H9 (cell line): ENCODE measurements around the gene CCSER1. TPM values are rescaled to one million over a fixed set of nuclear protein-coding genes. Genes with fewer than 3 reads are reported as not detected.

ENCODE experiments used
- DNase-seq: peaks from one replicate; pipeline ENCODE4 v3.0.0-alpha.2; 2017
- H2AFZ ChIP-seq: one replicate; pipeline ENCODE4 v1.6.1; 2013; ENCODE audit warnings: mild to moderate bottlenecking, low read length, control low read depth, moderate library complexity
- H2AK5ac ChIP-seq: 2 replicates; pipeline ENCODE4 v1.6.1; 2013; ENCODE audit warnings: low read length, control low read depth, mixed read lengths; ENCODE audit not compliant: insufficient read length
- H2BK120ac ChIP-seq: one replicate; pipeline ENCODE4 v1.6.1; 2013; ENCODE audit warnings: low read depth, mild to moderate bottlenecking, low read length, control low read depth, inconsistent platforms; ENCODE audit not compliant: poor library complexity, severe bottlenecking
- H2BK12ac ChIP-seq: 2 replicates; pipeline ENCODE4 v1.6.1; 2013; ENCODE audit warnings: low read length, control low read depth, mixed read lengths, low read depth; ENCODE audit not compliant: insufficient read length
- H2BK15ac ChIP-seq: 2 replicates; pipeline ENCODE4 v1.6.1; 2013; ENCODE audit warnings: low read depth, low read length, control low read depth
- H2BK20ac ChIP-seq: one replicate; pipeline ENCODE4 v1.6.1; 2013; ENCODE audit warnings: low read depth, mild to moderate bottlenecking, low read length, control low read depth, inconsistent platforms; ENCODE audit not compliant: poor library complexity, severe bottlenecking
- H2BK5ac ChIP-seq: 2 replicates; pipeline ENCODE4 v1.6.1; 2013; ENCODE audit warnings: low read length, control low read depth, mixed read lengths; ENCODE audit not compliant: insufficient read length
- H3K14ac ChIP-seq: 2 replicates; pipeline ENCODE4 v1.6.1; 2013; ENCODE audit warnings: low read length, control low read depth; ENCODE audit not compliant: insufficient read depth
- H3K18ac ChIP-seq: 2 replicates; pipeline ENCODE4 v1.6.1; 2013; ENCODE audit warnings: low read depth, mild to moderate bottlenecking, mixed read lengths, low read length, control low read depth; ENCODE audit not compliant: insufficient read length
- H3K23ac ChIP-seq: 2 replicates; pipeline ENCODE4 v1.6.1; 2013; ENCODE audit warnings: low read length, control low read depth, mixed read lengths, low read depth; ENCODE audit not compliant: insufficient read length
- H3K23me2 ChIP-seq: 2 replicates; pipeline ENCODE4 v1.6.1; 2013; ENCODE audit warnings: low read depth, mild to moderate bottlenecking, mixed read lengths, low read length, control low read depth; ENCODE audit not compliant: insufficient read length, poor library complexity, severe bottlenecking
- H3K27ac ChIP-seq: 2 replicates; pipeline ENCODE4 v1.5.1; 2013; ENCODE audit warnings: low read length, control low read depth, mixed read lengths, low read depth; ENCODE audit not compliant: insufficient read length
- H3K27me3 ChIP-seq: 2 replicates; pipeline ENCODE4 v1.6.1; 2013; ENCODE audit warnings: low read length, control low read depth, inconsistent platforms; ENCODE audit not compliant: insufficient read depth
- H3K4ac ChIP-seq: 2 replicates; pipeline ENCODE4 v1.6.1; 2013; ENCODE audit warnings: low read depth, mild to moderate bottlenecking, control low read depth, inconsistent platforms, low read length, moderate library complexity
- H3K4me1 ChIP-seq: 2 replicates; pipeline ENCODE4 v1.6.1; 2013; ENCODE audit warnings: low read length, control low read depth, inconsistent platforms; ENCODE audit not compliant: insufficient read depth
- H3K4me2 ChIP-seq: 2 replicates; pipeline ENCODE4 v1.6.1; 2013; ENCODE audit warnings: low read length, control low read depth, mixed read lengths; ENCODE audit not compliant: insufficient read length, insufficient read depth
- H3K56ac ChIP-seq: 2 replicates; pipeline ENCODE4 v1.6.1; 2013; ENCODE audit warnings: low read depth, mild to moderate bottlenecking, mixed read lengths, low read length, control low read depth; ENCODE audit not compliant: insufficient read length
- H3K79me1 ChIP-seq: 2 replicates; pipeline ENCODE4 v1.6.1; 2013; ENCODE audit warnings: low read depth, mild to moderate bottlenecking, moderate library complexity, low read length, control low read depth, inconsistent platforms; ENCODE audit not compliant: insufficient read depth, poor library complexity, severe bottlenecking
- H3K79me2 ChIP-seq: 2 replicates; pipeline ENCODE4 v1.6.1; 2013; ENCODE audit warnings: low read length, control low read depth, inconsistent platforms; ENCODE audit not compliant: insufficient read depth
- H3K9ac ChIP-seq: 2 replicates; pipeline ENCODE4 v1.6.1; 2013; ENCODE audit warnings: low read length, control low read depth, mixed read lengths; ENCODE audit not compliant: insufficient read length; ENCODE audit errors: extremely low read depth
- H3K9me3 ChIP-seq: one replicate; pipeline ENCODE4 v1.6.1; 2013; ENCODE audit warnings: low read depth, low read length, inconsistent platforms; ENCODE audit not compliant: control insufficient read depth
- H3T11ph ChIP-seq: one replicate; pipeline ENCODE4 v1.6.1; 2013; ENCODE audit warnings: mild to moderate bottlenecking, low read length, control low read depth, inconsistent platforms
- H4K20me1 ChIP-seq: one replicate; pipeline ENCODE4 v1.6.1; 2013; ENCODE audit not compliant: control insufficient read depth, insufficient read length, insufficient read depth
- H4K5ac ChIP-seq: 2 replicates; pipeline ENCODE4 v1.6.1; 2013; ENCODE audit warnings: low read depth, mild to moderate bottlenecking, mixed read lengths, low read length, control low read depth; ENCODE audit not compliant: insufficient read length
- H4K8ac ChIP-seq: replicated peaks from 2 replicates; pipeline ENCODE4 v1.6.1; 2013; ENCODE audit warnings: low read length, control low read depth, mixed read lengths, low read depth; ENCODE audit not compliant: insufficient read length
- H4K91ac ChIP-seq: 2 replicates; pipeline ENCODE4 v1.6.1; 2013; ENCODE audit warnings: low read depth, mild to moderate bottlenecking, moderate library complexity, mixed read lengths, low read length, control low read depth; ENCODE audit not compliant: insufficient read length
- H3K27ac Mint-ChIP-seq, 3 experiments: 2 replicates in 2 of 3; 3 replicates in 1 of 3; pipeline ENCODE4 v1.8.0; 2020 to 2021; ENCODE audit warnings: mixed read lengths in 3 of 3, mild to moderate bottlenecking in 1 of 3, moderate library complexity in 1 of 3
- H3K27me3 Mint-ChIP-seq: 2 replicates; pipeline ENCODE4 v1.8.0; 2021; ENCODE audit warnings: low read depth, mild to moderate bottlenecking, moderate library complexity, mixed read lengths
- H3K36me3 Mint-ChIP-seq, 3 experiments: 2 replicates in 2 of 3; 3 replicates in 1 of 3; pipeline ENCODE4 v1.8.0; 2020 to 2021; ENCODE audit warnings: low read depth in 3 of 3, mixed read lengths in 3 of 3; ENCODE audit not compliant: insufficient read depth in 1 of 3
- H3K4me1 Mint-ChIP-seq, 2 experiments: 2 replicates each; pipeline ENCODE4 v1.8.0; 2020; ENCODE audit warnings: mixed read lengths in 2 of 2
- H3K4me3 Mint-ChIP-seq, 2 experiments: 2 replicates in 1 of 2; 3 replicates in 1 of 2; pipeline ENCODE4 v1.8.0; 2020 to 2021; ENCODE audit warnings: mild to moderate bottlenecking in 2 of 2, mixed read lengths in 2 of 2, moderate library complexity in 1 of 2
- H3K9me3 Mint-ChIP-seq, 2 experiments: 2 replicates in 1 of 2; 3 replicates in 1 of 2; pipeline ENCODE4 v1.8.0; 2020; ENCODE audit warnings: mild to moderate bottlenecking in 2 of 2, mixed read lengths in 2 of 2, moderate library complexity in 1 of 2
- CTCF ChIP-seq: fragments of 200-600 bp; sonication (generic); conservative IDR thresholded peaks from 3 replicates; pipeline ENCODE4 v1.8.0; 2021; ENCODE audit warnings: antibody characterized with exemption, mild to moderate bottlenecking
- WGBS: extraction: QIAGEN DNeasy Blood & Tissue Kit; methylation state at CpG from one replicate; pipeline ENCODE4 v1.1.7; 2013; ENCODE audit warnings: missing lambda C conversion rate, low lambda C conversion rate, mixed read lengths; ENCODE audit not compliant: insufficient read length; ENCODE audit errors: extremely low coverage; 5-methylcytosine and 5-hydroxymethylcytosine counted together
- total RNA-seq: library from RNA; stranded (reverse); gene quantifications from 2 replicates; pipeline ENCODE4 v1.2.1, GENCODE V29; 2021

Gene CCSER1
- total RNA-seq, 1 experiment from 2014 or later = 0.37 TPM

DNA sequence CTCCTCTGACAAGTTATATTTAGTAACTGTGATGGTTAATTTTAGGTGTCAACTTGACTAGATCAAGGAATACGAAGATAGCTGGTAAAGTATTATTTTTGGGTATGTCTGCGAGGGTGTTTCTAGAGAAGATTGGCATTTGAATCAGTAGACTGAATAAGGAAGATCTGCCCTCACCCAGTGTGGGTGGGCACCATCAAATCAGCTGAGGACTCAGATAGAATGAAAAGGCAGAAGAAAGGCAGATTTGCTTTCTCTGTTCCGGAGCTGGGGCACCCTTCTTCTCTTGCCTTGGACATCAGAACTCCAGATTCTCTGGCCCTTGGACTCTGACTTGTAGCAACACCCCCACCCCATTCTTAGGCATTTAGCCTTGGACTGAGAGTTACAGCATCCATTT lies 981.6 kb downstream of the CCSER1 start:
- Mint-ChIP-seq H3K36me3 (peaks cover 10 to 22% (median 12%) of the 10 kb centered on the region in 3 experiments), H3K27me3 (no peaks in the 10 kb centered on the region; the same call in 1 of the 2 replicates), H3K4me3 (no peak overlapping the region), H3K4me1 (no peaks in the 10 kb centered on the region), H3K27ac (no peak overlapping the region), H3K9me3 (peaks cover 13 to 26% of the 10 kb centered on the region in 2 experiments)
- Histone ChIP-seq H3K27ac (no peak overlapping the region), H3K9ac (no peak overlapping the region), H2BK20ac (no peak overlapping the region), H3K18ac (no peak overlapping the region), H3K56ac (no peak overlapping the region), H3K27me3 (no peaks in the 10 kb centered on the region), H2BK12ac (no peak overlapping the region), H2BK120ac (no peak overlapping the region), H4K20me1 (no peaks in the 10 kb centered on the region), H3K23me2 (no peaks in the 10 kb centered on the region), H3K23ac (no peak overlapping the region), H2AFZ (no peak overlapping the region), H3K4me2 (no peak overlapping the region), H3K79me2 (no peaks in the 10 kb centered on the region), H3K14ac (no peak overlapping the region), H3T11ph (no peak overlapping the region), H3K9me3 (no peaks in the 10 kb centered on the region), H4K8ac (no peak overlapping the region), H2AK5ac (no peak overlapping the region), H2BK5ac (no peak overlapping the region), H4K5ac (no peak overlapping the region), H3K79me1 (no peaks in the 10 kb centered on the region), H3K4me1 (no peaks in the 10 kb centered on the region), H4K91ac (no peak overlapping the region), H2BK15ac (peak overlapping the region; percentile 80; the same call in 1 of the 2 replicates), H3K4ac (no peak overlapping the region)
- DNase-seq = no peak
- no peak for TF ChIP-seq CTCF
- WGBS = no CpG with 5 or more reads among the region's 3 CpGs
